ENCODE measurements around the gene PARD3. TPM values are rescaled to one million over a fixed set of nuclear protein-coding genes. Genes with fewer than 3 reads are reported as not detected.
"Not testable (repeated sequence)": the region's sequence is repeated elsewhere in the genome, so short reads cannot be mapped to it uniquely, and the experiment has no call there.

The PARD3 gene
- total and polyA plus RNA-seq, 4 experiments from 2014 or later = 0.13 to 0.25 TPM; not detected in 2

DNA sequence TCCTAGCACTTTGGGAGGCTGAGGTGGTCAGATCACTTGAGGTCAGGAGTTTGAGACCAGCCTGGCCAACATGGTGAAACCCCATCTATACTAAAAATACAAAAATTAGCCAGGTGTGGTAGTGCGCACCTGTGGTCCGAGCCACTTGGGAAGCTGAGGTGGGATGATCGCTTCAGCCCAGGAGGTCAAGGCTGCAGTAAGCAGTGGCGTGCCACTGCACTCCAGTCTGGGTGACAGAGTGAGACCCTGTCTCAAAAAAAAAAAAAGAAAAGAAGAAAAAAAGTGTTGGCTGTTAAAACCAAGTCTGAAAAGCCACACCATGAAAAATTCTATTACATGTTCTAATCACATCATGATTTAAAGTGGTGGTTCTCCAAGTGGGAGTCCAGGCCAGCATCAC lies 108.1 kb downstream of the PARD3 start:
- H3K36me3 Mint-ChIP-seq; H3K27ac Mint-ChIP-seq; H3K4me1 Mint-ChIP-seq; DNase-seq; H3K9me3 Mint-ChIP-seq; intact Hi-C loops (cut with micrococcal nuclease); CTCF ChIA-PET (ENCODE audit: partially characterized antibody); H3K27me3 Mint-ChIP-seq; POLR2A ChIA-PET (ENCODE audit: partially characterized antibody); H3K27ac ChIP-seq (ENCODE audit: low read depth, low read length); H3K4me3 ChIP-seq (ENCODE audit: low read length in 2 of 2); H3K27me3 ChIP-seq (ENCODE audit: insufficient read depth, low read length); H3K9me3 ChIP-seq (ENCODE audit: control insufficient read depth in 1 of 2, low read length in 2 of 2); H3K4me1 ChIP-seq (ENCODE audit: insufficient read depth, low read length); H3K4me3 Mint-ChIP-seq; H3K36me3 ChIP-seq (ENCODE audit: insufficient read depth, low read length): not testable (repeated sequence)

DNA sequence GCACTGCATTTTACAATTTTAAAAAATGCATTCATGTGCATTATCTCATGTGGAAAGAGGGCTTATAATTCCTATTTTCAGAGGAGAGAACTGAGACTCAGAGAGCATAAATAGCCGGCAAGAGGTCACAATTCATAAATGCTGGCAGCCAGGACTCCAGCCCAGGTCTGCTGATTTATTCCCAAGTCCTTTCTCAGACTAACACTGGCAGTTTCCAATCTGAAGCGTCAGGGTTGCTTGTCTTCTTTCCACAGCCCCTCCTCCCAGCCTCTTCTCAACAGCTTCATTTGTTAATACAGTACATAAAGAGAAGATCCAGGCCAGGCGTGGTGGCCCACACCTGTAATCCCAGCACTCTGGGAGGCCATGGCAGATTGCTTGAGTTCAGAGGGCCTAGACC lies 108.9 kb downstream of the PARD3 start:
- H3K4me1 Mint-ChIP-seq = peaks cover 2 to 9% (median 6%) of the 10 kb centered on the region in 4 donors
- intact Hi-C loops (cut with micrococcal nuclease) = no loop called here
- CTCF ChIA-PET (ENCODE audit: partially characterized antibody) = no interaction called here
- Histone ChIP-seq H3K27me3 (ENCODE audit: insufficient read depth, low read length) (no peaks in the 10 kb centered on the region), H3K4me3 (ENCODE audit: low read length in 2 of 2) (no peak overlapping the region), H3K36me3 (ENCODE audit: insufficient read depth, low read length) (no peaks in the 10 kb centered on the region), H3K27ac (ENCODE audit: low read depth, low read length) (no peak overlapping the region), H3K9me3 (ENCODE audit: control insufficient read depth in 1 of 2, low read length in 2 of 2) (no peaks in the 10 kb centered on the region), H3K4me1 (ENCODE audit: insufficient read depth, low read length) (no peaks in the 10 kb centered on the region)
- H3K36me3 Mint-ChIP-seq = no peaks in the 10 kb centered on the region
- peaks cover 0 to 2% of the 10 kb centered on the region in 2 donors for H3K27me3 Mint-ChIP-seq
- no peak overlapping the region for H3K4me3 Mint-ChIP-seq
- no peaks in the 10 kb centered on the region for H3K9me3 Mint-ChIP-seq
- no peak overlapping the region for H3K27ac Mint-ChIP-seq
- no peak for DNase-seq
- POLR2A ChIA-PET (ENCODE audit: partially characterized antibody) = no interaction called here

DNA sequence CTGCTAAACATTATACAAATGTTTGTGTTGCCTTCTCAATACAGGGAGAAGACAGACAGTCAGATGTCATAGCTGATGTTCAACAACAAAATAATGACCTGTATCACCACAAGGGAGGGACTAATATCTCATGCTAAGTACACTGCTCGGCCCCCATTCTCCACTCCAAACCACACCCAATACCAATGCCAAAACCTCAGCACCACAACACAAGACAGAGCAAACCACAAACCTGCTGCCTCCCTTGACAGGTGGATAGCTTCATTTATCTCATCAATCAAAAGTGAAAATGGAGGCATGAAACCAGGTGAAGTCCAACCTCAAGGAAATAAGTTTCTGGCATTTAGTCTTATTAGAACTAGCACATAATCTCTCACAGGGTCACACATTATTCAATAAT lies 109.5 kb downstream of the PARD3 start:
- intact Hi-C loops (cut with micrococcal nuclease) = no loop called here
- Mint-ChIP-seq H3K4me1 (peaks cover 2 to 9% (median 6%) of the 10 kb centered on the region in 4 donors), H3K27me3 (peaks cover 2% of the 10 kb centered on the region in 2 donors), H3K27ac (no peak overlapping the region), H3K9me3 (no peaks in the 10 kb centered on the region), H3K4me3 (no peak overlapping the region), H3K36me3 (no peaks in the 10 kb centered on the region)
- ChIA-PET CTCF (ENCODE audit: partially characterized antibody) (no interaction called here), POLR2A (ENCODE audit: partially characterized antibody) (no interaction called here)
- no peaks in the 10 kb centered on the region for H3K4me1 ChIP-seq (ENCODE audit: insufficient read depth, low read length)
- DNase-seq = no peak
- H3K4me3 ChIP-seq (ENCODE audit: low read length in 2 of 2) = no peak overlapping the region
- no peaks in the 10 kb centered on the region for H3K27me3 ChIP-seq (ENCODE audit: insufficient read depth, low read length)
- no peak overlapping the region for H3K27ac ChIP-seq (ENCODE audit: low read depth, low read length)
- no peaks in the 10 kb centered on the region for H3K9me3 ChIP-seq (ENCODE audit: control insufficient read depth in 1 of 2, low read length in 2 of 2)
- no peaks in the 10 kb centered on the region for H3K36me3 ChIP-seq (ENCODE audit: insufficient read depth, low read length)

DNA sequence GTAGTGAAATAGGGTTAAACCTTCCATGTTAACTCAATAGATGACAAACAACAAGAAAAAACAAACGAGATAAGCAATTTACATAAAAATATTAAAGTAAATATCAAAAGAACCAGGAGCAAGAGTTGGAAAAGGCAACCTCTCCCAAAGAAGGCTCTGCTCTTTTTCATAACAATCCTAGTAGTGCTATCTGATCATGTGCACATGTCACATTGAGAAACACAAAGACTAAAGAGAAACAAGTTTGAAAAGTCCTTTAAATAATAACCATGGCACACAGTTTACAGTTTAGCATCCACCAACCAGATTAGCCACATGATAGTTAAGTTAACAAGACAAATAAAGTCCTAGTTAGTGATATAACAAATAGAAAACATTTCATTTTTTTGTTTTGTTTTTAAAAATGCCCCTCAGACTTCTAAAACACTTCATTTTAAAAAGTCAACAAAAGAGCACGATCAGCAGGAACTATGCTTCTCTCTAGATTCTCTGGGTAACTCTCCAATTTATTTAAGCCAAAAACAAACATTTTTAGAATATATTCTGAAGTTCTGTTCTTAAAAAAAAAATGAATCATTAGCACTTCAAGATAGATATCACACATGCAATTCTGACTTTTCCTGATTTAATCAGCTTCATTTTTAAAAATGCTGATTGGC lies 110.4 kb downstream of the PARD3 start:
- no peak for DNase-seq
- Histone ChIP-seq H3K27me3 (ENCODE audit: insufficient read depth, low read length) (no peaks in the 10 kb centered on the region), H3K27ac (ENCODE audit: low read depth, low read length) (no peak overlapping the region), H3K4me3 (ENCODE audit: low read length in 2 of 2) (no peak overlapping the region), H3K4me1 (ENCODE audit: insufficient read depth, low read length) (no peaks in the 10 kb centered on the region), H3K36me3 (ENCODE audit: insufficient read depth, low read length) (no peaks in the 10 kb centered on the region), H3K9me3 (ENCODE audit: control insufficient read depth in 1 of 2, low read length in 2 of 2) (no peaks in the 10 kb centered on the region)
- no peaks in the 10 kb centered on the region for H3K36me3 Mint-ChIP-seq
- no peak overlapping the region for H3K27ac Mint-ChIP-seq
- H3K27me3 Mint-ChIP-seq = peaks cover 2% of the 10 kb centered on the region in 2 donors
- H3K4me1 Mint-ChIP-seq = peaks cover 2 to 9% (median 6%) of the 10 kb centered on the region in 4 donors
- no peak overlapping the region for H3K4me3 Mint-ChIP-seq
- CTCF ChIA-PET (ENCODE audit: partially characterized antibody) = no interaction called here
- intact Hi-C loops (cut with micrococcal nuclease) = no loop called here
- POLR2A ChIA-PET (ENCODE audit: partially characterized antibody) = no interaction called here
- no peaks in the 10 kb centered on the region for H3K9me3 Mint-ChIP-seq

DNA sequence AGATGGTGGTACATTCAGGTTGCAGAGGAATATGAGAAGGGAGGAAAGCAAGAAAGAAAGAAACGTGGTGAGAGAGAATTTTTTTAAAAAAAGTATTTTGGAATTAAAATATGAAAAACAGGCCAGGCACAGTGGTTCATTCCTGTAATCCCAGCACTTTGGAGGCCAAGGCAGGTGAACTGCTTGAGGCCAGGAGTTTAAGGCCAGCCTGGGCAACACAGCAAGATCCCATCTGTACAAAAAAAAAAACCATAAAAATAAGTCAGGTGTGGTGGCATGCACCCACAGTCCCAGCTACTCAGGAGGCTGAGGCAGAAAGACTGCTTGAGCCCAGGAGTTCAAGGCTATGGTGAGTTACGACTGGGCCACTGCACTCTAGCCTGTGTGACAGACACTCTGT lies 112.1 kb downstream of the PARD3 start:
- H3K36me3 Mint-ChIP-seq = no peaks in the 10 kb centered on the region
- Histone ChIP-seq H3K4me1 (ENCODE audit: insufficient read depth, low read length) (no peaks in the 10 kb centered on the region), H3K36me3 (ENCODE audit: insufficient read depth, low read length) (no peaks in the 10 kb centered on the region), H3K9me3 (ENCODE audit: control insufficient read depth in 1 of 2, low read length in 2 of 2) (no peaks in the 10 kb centered on the region), H3K4me3 (ENCODE audit: low read length in 2 of 2) (no peak overlapping the region), H3K27ac (ENCODE audit: low read depth, low read length) (no peak overlapping the region), H3K27me3 (ENCODE audit: insufficient read depth, low read length) (no peaks in the 10 kb centered on the region)
- H3K4me1 Mint-ChIP-seq = peaks cover 2 to 9% (median 6%) of the 10 kb centered on the region in 4 donors
- DNase-seq = no peak
- intact Hi-C loops (cut with micrococcal nuclease) = no loop called here
- POLR2A ChIA-PET (ENCODE audit: partially characterized antibody) = no interaction called here
- CTCF ChIA-PET (ENCODE audit: partially characterized antibody) = no interaction called here
- H3K9me3 Mint-ChIP-seq = no peaks in the 10 kb centered on the region
- no peak overlapping the region for H3K4me3 Mint-ChIP-seq
- H3K27me3 Mint-ChIP-seq = peaks cover 2 to 4% of the 10 kb centered on the region in 2 donors
- H3K27ac Mint-ChIP-seq = no peak overlapping the region

DNA sequence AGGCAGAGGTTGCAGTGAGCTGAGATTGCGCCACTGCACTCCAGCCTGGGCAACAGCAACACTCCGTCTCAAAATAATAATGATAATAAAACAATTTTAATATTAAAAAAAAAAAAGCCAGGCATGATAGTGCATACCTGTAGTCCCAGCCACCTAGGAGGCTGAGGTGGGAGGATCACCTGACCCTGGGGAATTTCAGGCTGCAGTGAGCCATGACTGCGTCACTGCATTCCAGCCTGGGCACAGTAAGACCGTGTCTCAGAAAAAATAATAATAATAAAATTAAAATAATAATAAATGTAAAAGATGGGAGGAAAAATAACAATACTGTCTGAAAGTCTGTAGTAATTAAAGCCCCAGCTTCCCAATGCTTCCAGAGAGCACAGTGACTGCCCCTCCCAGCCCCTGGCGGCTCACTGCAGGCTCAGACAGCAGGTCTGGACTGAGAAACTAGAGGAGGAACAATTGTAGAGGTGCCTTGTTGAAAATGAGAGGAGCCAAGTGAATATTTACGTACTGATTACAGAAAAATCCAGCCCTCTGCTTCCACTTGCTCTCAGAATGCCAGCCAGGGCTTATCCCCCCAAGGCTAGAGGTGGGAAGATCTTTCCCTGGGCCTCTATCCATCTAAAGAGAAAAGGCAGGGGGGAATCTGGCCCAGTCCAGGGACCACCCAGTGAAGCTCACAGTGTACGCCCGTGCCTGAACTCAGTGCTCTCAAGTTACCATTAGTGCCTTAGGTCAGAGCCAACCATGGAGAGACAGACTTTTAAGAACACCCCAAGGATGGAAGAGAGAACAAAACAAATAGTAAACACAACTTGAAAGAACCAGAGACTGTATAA lies 112.8 kb downstream of the PARD3 start:
- Mint-ChIP-seq H3K4me3 (no peak overlapping the region), H3K36me3 (no peaks in the 10 kb centered on the region), H3K27me3 (peaks cover 2 to 4% of the 10 kb centered on the region in 2 donors), H3K27ac (no peak overlapping the region), H3K9me3 (no peaks in the 10 kb centered on the region), H3K4me1 (peaks cover 2 to 9% (median 6%) of the 10 kb centered on the region in 4 donors)
- intact Hi-C loops (cut with micrococcal nuclease) = no loop called here
- Histone ChIP-seq H3K4me3 (ENCODE audit: low read length in 2 of 2) (no peak overlapping the region), H3K36me3 (ENCODE audit: insufficient read depth, low read length) (no peaks in the 10 kb centered on the region), H3K9me3 (ENCODE audit: control insufficient read depth in 1 of 2, low read length in 2 of 2) (no peaks in the 10 kb centered on the region), H3K27me3 (ENCODE audit: insufficient read depth, low read length) (no peaks in the 10 kb centered on the region), H3K27ac (ENCODE audit: low read depth, low read length) (no peak overlapping the region), H3K4me1 (ENCODE audit: insufficient read depth, low read length) (no peaks in the 10 kb centered on the region)
- CTCF ChIA-PET (ENCODE audit: partially characterized antibody) = no interaction called here
- no peak for DNase-seq
- POLR2A ChIA-PET (ENCODE audit: partially characterized antibody) = no interaction called here

DNA sequence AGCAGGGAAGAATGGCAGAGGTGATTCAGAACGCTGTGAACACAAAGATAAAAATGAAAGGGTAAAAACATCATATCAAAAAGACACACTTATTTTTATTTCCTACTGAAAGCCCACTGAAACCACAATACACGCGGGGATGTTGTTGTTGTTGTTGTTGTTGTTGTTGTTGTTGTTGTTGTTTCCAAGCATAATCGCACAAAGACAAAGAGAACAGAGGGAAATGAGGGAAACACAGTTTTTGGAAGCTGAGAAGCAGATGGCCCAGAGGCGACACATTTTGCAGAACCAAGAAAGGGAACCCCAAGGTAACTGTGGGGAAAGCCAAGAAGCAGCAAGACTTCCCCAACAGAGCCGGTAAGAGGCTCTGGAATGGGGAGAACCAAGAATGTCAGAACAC lies 113.9 kb downstream of the PARD3 start:
- no peaks in the 10 kb centered on the region for H3K27me3 ChIP-seq (ENCODE audit: insufficient read depth, low read length)
- ChIA-PET POLR2A (ENCODE audit: partially characterized antibody) (no interaction called here), CTCF (ENCODE audit: partially characterized antibody) (no interaction called here)
- H3K4me1 ChIP-seq (ENCODE audit: insufficient read depth, low read length) = no peaks in the 10 kb centered on the region
- no peaks in the 10 kb centered on the region for H3K36me3 Mint-ChIP-seq
- no peak overlapping the region for H3K4me3 ChIP-seq (ENCODE audit: low read length in 2 of 2)
- H3K27ac ChIP-seq (ENCODE audit: low read depth, low read length) = no peak overlapping the region
- H3K27ac Mint-ChIP-seq = no peak overlapping the region
- peaks cover 2 to 9% (median 6%) of the 10 kb centered on the region in 4 donors for H3K4me1 Mint-ChIP-seq
- H3K4me3 Mint-ChIP-seq = no peak overlapping the region
- DNase-seq = no peak
- intact Hi-C loops (cut with micrococcal nuclease) = no loop called here
- no peaks in the 10 kb centered on the region for H3K9me3 ChIP-seq (ENCODE audit: control insufficient read depth in 1 of 2, low read length in 2 of 2)
- H3K9me3 Mint-ChIP-seq = no peaks in the 10 kb centered on the region
- H3K36me3 ChIP-seq (ENCODE audit: insufficient read depth, low read length) = no peaks in the 10 kb centered on the region
- H3K27me3 Mint-ChIP-seq = peaks cover 2 to 4% of the 10 kb centered on the region in 2 donors

Measured in CD4-positive, alpha-beta memory T cell (primary cell).